ENCODE measurements around the gene DLK2.

The DLK2 gene

DNA sequence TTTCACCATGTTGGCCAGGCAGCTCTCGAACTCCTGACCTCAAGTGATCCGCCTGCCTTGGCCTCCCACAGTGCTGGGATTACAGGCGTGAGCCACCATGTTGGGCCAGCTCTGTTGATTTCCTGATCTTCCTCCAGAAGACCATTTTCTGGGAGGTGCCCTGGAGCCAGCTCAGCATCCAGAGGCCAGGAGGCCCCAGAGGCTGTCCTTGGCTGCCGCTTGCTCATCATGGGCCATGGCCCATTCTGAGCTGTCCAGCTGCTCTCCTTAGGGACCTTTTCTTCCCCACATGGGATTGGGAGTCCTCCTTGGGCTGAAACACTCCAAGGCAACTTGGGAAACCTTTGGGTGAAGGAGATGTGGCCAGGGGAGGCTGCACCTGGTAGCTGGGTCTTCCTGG lies 39.4 kb upstream of the DLK2 start:
- Histone ChIP-seq H3K36me3 (ENCODE audit: control insufficient read depth in 1 of 2, insufficient read depth in 2 of 2, low read length in 2 of 2) (peaks cover 13 to 19% of the 10 kb centered on the region in 2 donors), H3K27ac (ENCODE audit: low read length) (no peak overlapping the region), H3K4me1 (ENCODE audit: control insufficient read depth in 1 of 2, insufficient read depth in 2 of 2, low read length in 2 of 2) (peaks cover 19 to 42% of the 10 kb centered on the region in 2 donors)

DNA sequence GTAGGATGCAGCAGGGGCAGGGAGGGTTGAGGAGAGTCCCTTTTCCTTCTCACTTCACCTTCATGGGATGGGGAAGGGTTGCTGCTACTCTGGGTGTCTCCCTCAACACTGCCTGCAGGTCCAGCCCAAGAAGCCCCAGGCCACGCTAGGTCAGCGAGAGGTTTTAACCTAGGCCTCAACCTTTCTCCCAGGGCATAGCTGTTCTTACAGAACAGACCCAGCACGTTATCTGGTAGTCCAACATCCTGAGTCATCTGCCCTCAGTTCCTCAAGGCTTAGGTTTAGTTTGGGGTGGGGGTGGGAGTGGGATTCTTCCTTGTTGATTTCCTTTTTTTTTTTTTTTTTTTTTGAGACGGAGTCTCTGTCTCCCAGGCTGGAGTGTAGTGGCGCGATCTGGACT lies 39.0 kb upstream of the DLK2 start:
- peaks cover 19 to 43% of the 10 kb centered on the region in 2 donors for H3K4me1 ChIP-seq (ENCODE audit: control insufficient read depth in 1 of 2, insufficient read depth in 2 of 2, low read length in 2 of 2)
- H3K27ac ChIP-seq (ENCODE audit: low read length), result no peak overlapping the region
- no peak overlapping the region for H3K4me3 ChIP-seq (ENCODE audit: low read depth in 1 of 2, low read length in 2 of 2)
- H3K36me3 ChIP-seq (ENCODE audit: control insufficient read depth in 1 of 2, insufficient read depth in 2 of 2, low read length in 2 of 2), result peaks cover 9 to 15% of the 10 kb centered on the region in 2 donors
- no peaks in the 10 kb centered on the region for H3K9me3 ChIP-seq (ENCODE audit: control insufficient read depth in 1 of 2, low read length in 2 of 2)
- H3K27me3 ChIP-seq (ENCODE audit: low read depth, low read length), result no peaks in the 10 kb centered on the region

More for the DNA sequence above, 39.4 kb upstream of the DLK2 start:
- Histone ChIP-seq H3K4me3 (ENCODE audit: low read depth in 1 of 2, low read length in 2 of 2) (no peak overlapping the region), H3K27me3 (ENCODE audit: low read depth, low read length) (no peaks in the 10 kb centered on the region), H3K9me3 (ENCODE audit: control insufficient read depth in 1 of 2, low read length in 2 of 2) (no peaks in the 10 kb centered on the region)

DNA sequence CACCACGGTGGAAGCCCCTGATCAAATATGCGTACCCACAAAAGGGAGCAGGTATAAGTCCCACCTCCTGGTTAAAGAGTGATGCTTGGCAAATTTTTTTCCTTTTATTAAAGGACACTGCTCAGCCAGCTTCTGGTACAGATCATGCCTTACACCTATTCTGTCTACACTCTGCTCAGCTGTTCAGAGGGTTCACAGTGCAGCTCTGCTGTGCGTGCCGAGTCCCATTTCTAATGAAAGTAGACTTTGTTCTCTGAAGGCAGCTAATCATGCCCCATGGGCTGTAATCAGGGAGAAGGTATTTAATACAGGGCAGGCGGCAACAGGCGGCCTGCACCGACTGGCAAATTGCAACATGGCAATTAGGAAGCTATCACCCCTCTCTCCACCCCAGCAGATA lies 38.5 kb upstream of the DLK2 start:
- H3K9me3 ChIP-seq (ENCODE audit: control insufficient read depth in 1 of 2, low read length in 2 of 2), result no peaks in the 10 kb centered on the region
- H3K27me3 ChIP-seq (ENCODE audit: low read depth, low read length), result no peaks in the 10 kb centered on the region
- no peak overlapping the region for H3K4me3 ChIP-seq (ENCODE audit: low read depth in 1 of 2, low read length in 2 of 2)
- H3K36me3 ChIP-seq (ENCODE audit: control insufficient read depth in 1 of 2, insufficient read depth in 2 of 2, low read length in 2 of 2), result peaks cover 4 to 10% of the 10 kb centered on the region in 2 donors
- H3K4me1 ChIP-seq (ENCODE audit: control insufficient read depth in 1 of 2, insufficient read depth in 2 of 2, low read length in 2 of 2), result peaks cover 19 to 45% of the 10 kb centered on the region in 2 donors
- H3K27ac ChIP-seq (ENCODE audit: low read length), result no peak overlapping the region

DNA sequence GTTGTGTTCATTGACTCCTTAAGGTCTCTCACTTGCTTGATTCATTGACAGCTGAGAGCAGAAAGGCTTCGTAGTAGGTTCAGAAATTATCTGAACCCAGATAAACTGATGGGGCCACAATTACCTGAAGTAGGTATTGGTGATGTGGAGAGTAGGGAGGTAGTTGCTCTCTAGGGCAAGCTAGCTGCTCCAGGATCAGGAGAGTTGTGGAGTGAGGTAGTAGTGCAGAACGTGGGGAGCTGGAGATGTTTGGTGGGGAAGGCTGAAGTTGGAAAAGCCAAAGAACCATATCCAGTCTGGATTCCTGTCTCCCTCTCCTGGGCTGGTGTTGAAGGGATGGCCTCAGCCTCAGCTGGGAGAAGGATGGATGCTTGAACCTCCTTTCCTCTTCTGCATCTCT lies 37.9 kb upstream of the DLK2 start:
- no peaks in the 10 kb centered on the region for H3K27me3 ChIP-seq (ENCODE audit: low read depth, low read length)
- no peak overlapping the region for H3K27ac ChIP-seq (ENCODE audit: low read length)
- no peak overlapping the region for H3K4me3 ChIP-seq (ENCODE audit: low read depth in 1 of 2, low read length in 2 of 2)
- peaks cover 19 to 45% of the 10 kb centered on the region in 2 donors for H3K4me1 ChIP-seq (ENCODE audit: control insufficient read depth in 1 of 2, insufficient read depth in 2 of 2, low read length in 2 of 2)
- H3K36me3 ChIP-seq (ENCODE audit: control insufficient read depth in 1 of 2, insufficient read depth in 2 of 2, low read length in 2 of 2), result peaks cover 0 to 4% of the 10 kb centered on the region in 2 donors
- no peaks in the 10 kb centered on the region for H3K9me3 ChIP-seq (ENCODE audit: control insufficient read depth in 1 of 2, low read length in 2 of 2)

DNA sequence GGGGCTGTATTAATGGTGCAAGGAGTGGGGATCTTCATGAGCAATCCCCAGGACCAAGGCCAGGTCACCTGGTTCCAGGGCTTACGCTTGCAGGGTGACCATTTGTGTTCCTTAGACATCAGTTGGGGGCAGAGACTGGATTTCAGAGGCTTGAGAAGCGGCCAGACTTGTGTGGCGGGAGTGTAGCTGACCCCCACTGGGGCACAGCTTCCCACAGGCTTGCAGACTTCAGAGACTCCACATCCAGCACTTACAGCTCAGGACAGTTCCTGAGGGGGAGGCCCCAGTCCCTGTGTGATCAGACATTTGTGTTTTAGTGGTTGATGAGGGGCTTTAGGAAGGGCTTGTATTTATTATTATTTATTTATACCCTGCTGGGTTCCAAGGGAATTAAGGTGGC lies 37.3 kb upstream of the DLK2 start:
- Histone ChIP-seq H3K27ac (ENCODE audit: low read length) (peak overlapping the region; percentile 27), H3K27me3 (ENCODE audit: low read depth, low read length) (no peaks in the 10 kb centered on the region), H3K4me3 (ENCODE audit: low read depth in 1 of 2, low read length in 2 of 2) (no peak overlapping the region), H3K36me3 (ENCODE audit: control insufficient read depth in 1 of 2, insufficient read depth in 2 of 2, low read length in 2 of 2) (no peaks in the 10 kb centered on the region), H3K4me1 (ENCODE audit: control insufficient read depth in 1 of 2, insufficient read depth in 2 of 2, low read length in 2 of 2) (peaks cover 19 to 45% of the 10 kb centered on the region in 2 donors), H3K9me3 (ENCODE audit: control insufficient read depth in 1 of 2, low read length in 2 of 2) (no peaks in the 10 kb centered on the region)

DNA sequence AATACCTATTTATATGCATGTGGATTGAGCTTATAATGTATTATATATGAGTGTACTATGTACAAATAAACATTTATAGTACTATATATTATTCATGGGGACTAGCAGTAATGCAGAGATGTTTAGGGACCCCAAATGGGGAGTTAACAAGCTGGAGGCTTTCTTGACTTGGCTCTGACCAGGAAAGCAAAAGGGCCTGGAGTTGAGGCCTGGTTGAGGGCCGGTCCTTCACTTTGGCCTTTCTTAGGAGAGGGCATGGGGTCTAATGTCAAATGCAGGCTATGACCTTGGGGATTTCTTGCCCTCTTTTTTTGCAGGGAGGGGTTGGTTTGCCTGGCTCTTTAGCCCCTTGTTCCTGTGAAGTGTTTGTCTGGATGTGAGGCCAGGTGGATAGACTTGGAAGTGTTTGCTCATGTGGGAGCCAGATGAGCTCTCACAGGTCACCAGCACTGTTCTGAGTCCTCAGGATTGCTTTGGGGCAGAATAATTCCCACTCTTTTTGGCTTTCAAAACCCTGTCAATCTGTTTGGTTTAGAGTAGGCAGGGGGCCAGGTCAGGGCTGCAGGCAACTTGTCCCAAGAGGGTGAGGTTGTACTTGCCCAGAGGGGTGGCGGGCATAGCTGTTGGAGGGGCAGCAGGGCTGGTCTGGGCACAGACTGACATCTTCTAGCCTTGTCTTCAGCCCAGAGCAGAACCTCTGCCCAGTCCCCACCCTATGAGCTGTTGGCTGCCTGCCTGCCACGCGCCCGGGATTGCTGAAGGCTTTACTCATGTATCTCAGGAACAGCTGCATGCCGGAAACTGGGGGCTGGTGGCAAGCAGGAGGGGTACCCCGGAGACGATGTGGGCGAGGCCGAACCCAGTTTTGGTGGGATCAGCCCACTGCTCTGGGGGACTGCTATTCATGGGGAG lies 36.7 kb upstream of the DLK2 start:
- no peaks in the 10 kb centered on the region for H3K36me3 ChIP-seq (ENCODE audit: control insufficient read depth in 1 of 2, insufficient read depth in 2 of 2, low read length in 2 of 2)
- no peaks in the 10 kb centered on the region for H3K27me3 ChIP-seq (ENCODE audit: low read depth, low read length)
- H3K4me3 ChIP-seq (ENCODE audit: low read depth in 1 of 2, low read length in 2 of 2), result no peak overlapping the region
- peak overlapping the region; percentile 74 for H3K27ac ChIP-seq (ENCODE audit: low read length)
- H3K4me1 ChIP-seq (ENCODE audit: control insufficient read depth in 1 of 2, insufficient read depth in 2 of 2, low read length in 2 of 2), result peaks cover 16 to 45% of the 10 kb centered on the region in 2 donors
- no peaks in the 10 kb centered on the region for H3K9me3 ChIP-seq (ENCODE audit: control insufficient read depth in 1 of 2, low read length in 2 of 2)

DNA sequence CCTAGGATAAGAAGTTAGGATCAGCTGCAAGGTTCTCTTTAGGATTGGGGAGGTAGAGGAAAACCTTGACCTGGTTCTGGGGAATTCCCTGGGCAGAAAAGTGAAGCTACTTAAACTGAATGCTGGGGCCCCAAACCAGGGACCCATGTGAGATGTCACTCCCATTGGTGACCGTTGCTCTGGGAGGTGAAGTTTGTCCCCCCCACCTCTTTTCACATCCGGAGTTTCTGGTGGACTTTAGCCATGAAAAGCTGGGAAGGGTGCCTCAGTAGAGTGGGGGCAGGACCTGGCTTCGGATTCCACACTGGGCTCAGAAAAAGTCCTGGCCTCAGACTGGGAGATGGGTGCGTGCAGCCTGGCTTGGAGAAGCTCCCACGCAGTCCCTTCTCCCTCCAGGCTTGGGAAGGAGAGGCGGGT lies 35.2 kb upstream of the DLK2 start:
- peak overlapping the region; percentile 39 for H3K27ac ChIP-seq (ENCODE audit: low read length)

DNA sequence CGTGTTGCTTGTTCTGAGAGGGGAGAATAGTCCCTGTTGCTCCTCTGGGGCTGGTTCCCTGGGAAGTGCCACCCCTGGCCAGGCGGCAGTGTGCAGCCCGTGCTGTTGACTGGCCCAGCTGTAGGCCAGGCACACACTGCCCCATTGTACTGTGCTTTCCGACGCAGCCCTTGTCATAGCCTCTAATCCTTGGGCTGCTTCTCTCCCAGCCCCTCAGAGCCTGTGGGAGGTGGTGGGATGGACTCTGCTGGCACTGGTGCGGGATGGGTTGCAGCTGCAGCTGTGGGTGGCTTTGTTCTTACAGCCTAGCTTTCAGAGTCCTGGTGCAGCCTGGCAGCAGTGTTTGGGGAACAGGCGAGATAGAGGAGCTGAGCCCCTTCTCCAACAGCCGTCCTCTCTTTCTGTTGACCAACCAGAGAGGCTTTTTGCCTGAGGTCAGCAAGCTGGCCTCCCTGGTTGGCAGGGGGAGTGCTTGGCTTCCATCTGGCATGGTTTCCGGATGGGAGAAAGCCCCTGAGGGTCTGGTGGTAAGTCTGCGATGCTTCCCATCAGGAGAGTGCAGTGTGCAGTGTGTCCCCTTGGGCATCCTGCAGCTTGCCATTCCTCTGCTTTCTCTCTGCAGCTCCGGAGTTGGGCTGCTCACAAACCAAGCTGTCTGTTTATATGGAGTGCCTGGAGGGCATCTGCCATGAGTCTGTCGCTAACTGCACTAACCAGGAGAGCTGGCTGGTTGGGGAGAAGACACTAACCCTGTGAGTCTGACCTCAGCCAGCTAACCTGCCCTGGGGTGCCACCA lies 34.1 kb upstream of the DLK2 start:
- Histone ChIP-seq H3K27ac (ENCODE audit: low read length) (no peak overlapping the region), H3K27me3 (ENCODE audit: low read depth, low read length) (no peaks in the 10 kb centered on the region), H3K36me3 (ENCODE audit: control insufficient read depth in 1 of 2, insufficient read depth in 2 of 2, low read length in 2 of 2) (no peaks in the 10 kb centered on the region), H3K9me3 (ENCODE audit: control insufficient read depth in 1 of 2, low read length in 2 of 2) (no peaks in the 10 kb centered on the region), H3K4me1 (ENCODE audit: control insufficient read depth in 1 of 2, insufficient read depth in 2 of 2, low read length in 2 of 2) (peaks cover 16 to 28% of the 10 kb centered on the region in 2 donors), H3K4me3 (ENCODE audit: low read depth in 1 of 2, low read length in 2 of 2) (no peak overlapping the region)

More for the DNA sequence above, 35.2 kb upstream of the DLK2 start:
- Histone ChIP-seq H3K36me3 (ENCODE audit: control insufficient read depth in 1 of 2, insufficient read depth in 2 of 2, low read length in 2 of 2) (no peaks in the 10 kb centered on the region), H3K4me3 (ENCODE audit: low read depth in 1 of 2, low read length in 2 of 2) (no peak overlapping the region), H3K9me3 (ENCODE audit: control insufficient read depth in 1 of 2, low read length in 2 of 2) (no peaks in the 10 kb centered on the region), H3K27me3 (ENCODE audit: low read depth, low read length) (no peaks in the 10 kb centered on the region), H3K4me1 (ENCODE audit: control insufficient read depth in 1 of 2, insufficient read depth in 2 of 2, low read length in 2 of 2) (peaks cover 16 to 33% of the 10 kb centered on the region in 2 donors)

DNA sequence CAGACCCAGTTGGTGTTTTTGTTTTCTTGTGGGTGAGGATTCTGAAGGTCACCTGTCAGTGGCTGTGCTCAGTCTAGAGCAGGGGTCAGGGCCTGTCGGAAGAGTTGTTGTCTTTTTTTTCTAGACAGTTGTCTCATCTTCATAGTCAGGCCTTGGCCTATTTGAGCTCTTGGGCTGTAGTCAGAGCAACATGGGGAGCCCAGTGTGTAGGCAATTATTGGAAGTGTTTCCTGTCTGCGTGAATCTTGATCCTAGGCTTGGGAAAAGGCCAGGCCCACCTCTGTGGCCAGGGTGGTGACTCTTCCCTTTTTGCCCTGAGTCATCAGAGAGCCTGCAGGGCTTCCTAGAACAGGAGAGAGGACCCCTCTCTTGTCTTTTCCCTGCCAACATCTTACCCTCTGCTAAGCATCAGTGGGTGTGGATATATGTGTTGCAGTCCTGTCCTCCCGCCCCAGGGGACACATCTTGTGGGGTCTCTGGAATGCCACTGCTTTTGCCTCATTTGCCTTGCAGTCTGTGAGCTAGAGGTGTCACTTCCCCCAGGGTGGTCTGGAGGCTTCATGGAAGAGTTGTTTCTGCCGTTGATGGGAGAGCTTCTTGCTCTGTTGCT lies 33.4 kb upstream of the DLK2 start:
- H3K4me1 ChIP-seq (ENCODE audit: control insufficient read depth in 1 of 2, insufficient read depth in 2 of 2, low read length in 2 of 2), result peaks cover 16 to 26% of the 10 kb centered on the region in 2 donors
- no peaks in the 10 kb centered on the region for H3K27me3 ChIP-seq (ENCODE audit: low read depth, low read length)
- H3K36me3 ChIP-seq (ENCODE audit: control insufficient read depth in 1 of 2, insufficient read depth in 2 of 2, low read length in 2 of 2), result no peaks in the 10 kb centered on the region
- H3K4me3 ChIP-seq (ENCODE audit: low read depth in 1 of 2, low read length in 2 of 2), result no peak overlapping the region
- H3K9me3 ChIP-seq (ENCODE audit: control insufficient read depth in 1 of 2, low read length in 2 of 2), result no peaks in the 10 kb centered on the region
- no peak overlapping the region for H3K27ac ChIP-seq (ENCODE audit: low read length)

DNA sequence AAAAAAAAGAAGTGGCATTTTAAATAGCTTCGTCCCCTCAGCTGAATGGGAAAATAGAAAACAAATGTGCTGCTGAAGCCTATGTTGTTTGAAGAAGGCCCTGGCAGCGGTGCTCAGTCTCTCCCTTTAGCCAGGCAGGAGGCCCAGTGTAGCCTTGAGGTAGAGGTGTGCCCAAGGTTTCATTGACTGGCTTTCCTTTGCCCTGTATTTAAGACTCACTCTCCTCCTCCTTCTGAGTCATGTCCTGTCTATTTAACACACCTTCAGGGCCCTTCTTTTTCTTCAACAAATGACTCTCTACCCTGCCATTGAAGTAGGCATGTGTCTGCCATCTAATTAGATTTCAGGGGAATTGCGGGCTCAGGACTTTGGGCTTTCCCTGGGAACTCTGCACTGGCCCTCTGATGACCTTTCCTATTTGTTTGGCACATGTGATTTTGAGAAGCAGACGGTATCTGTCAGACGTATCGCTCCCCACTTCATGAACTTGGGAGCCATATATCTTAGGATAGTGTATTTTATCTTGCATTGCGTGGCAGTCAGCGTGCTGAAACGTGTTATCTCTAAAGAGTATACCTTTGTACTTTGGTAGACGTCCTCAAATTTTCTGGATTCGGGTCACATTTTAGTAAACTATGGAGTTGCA lies 26.4 kb upstream of the DLK2 start:
- Histone ChIP-seq H3K9me3 (ENCODE audit: control insufficient read depth in 1 of 2, low read length in 2 of 2) (no peaks in the 10 kb centered on the region), H3K27ac (ENCODE audit: low read length) (no peak overlapping the region)

More for the DNA sequence above, 26.4 kb upstream of the DLK2 start:
- no peak overlapping the region for H3K4me3 ChIP-seq (ENCODE audit: low read depth in 1 of 2, low read length in 2 of 2)
- peaks cover 15 to 22% of the 10 kb centered on the region in 2 donors for H3K4me1 ChIP-seq (ENCODE audit: control insufficient read depth in 1 of 2, insufficient read depth in 2 of 2, low read length in 2 of 2)
- no peaks in the 10 kb centered on the region for H3K27me3 ChIP-seq (ENCODE audit: low read depth, low read length)
- H3K36me3 ChIP-seq (ENCODE audit: control insufficient read depth in 1 of 2, insufficient read depth in 2 of 2, low read length in 2 of 2), result no peaks in the 10 kb centered on the region
